HUES48 (cell line): ENCODE results near the gene OSBPL5.
"Not testable (repeated sequence)": the region's sequence is repeated elsewhere in the genome, so short reads cannot be mapped to it uniquely, and the experiment has no call there.

Experiments used
- H3K27ac ChIP-seq: one replicate; pipeline ENCODE4 v1.7.0; 2013; ENCODE audit warnings: low read depth, low read length, inconsistent platforms
- H3K27me3 ChIP-seq: 2 replicates; pipeline ENCODE4 v1.6.1; 2013; ENCODE audit warnings: mild to moderate bottlenecking, low read length; ENCODE audit not compliant: control insufficient read depth, insufficient read depth
- H3K36me3 ChIP-seq: 2 replicates; pipeline ENCODE4 v1.6.1; 2013; ENCODE audit warnings: low read length; ENCODE audit not compliant: control insufficient read depth, insufficient read depth
- H3K4me1 ChIP-seq: 2 replicates; pipeline ENCODE4 v1.6.1; 2013; ENCODE audit warnings: mild to moderate bottlenecking, low read length; ENCODE audit not compliant: control insufficient read depth, insufficient read depth
- H3K4me3 ChIP-seq: 2 replicates; pipeline ENCODE4 v1.5.1; 2013; ENCODE audit warnings: mild to moderate bottlenecking, low read depth, low read length
- H3K9ac ChIP-seq: 2 replicates; pipeline ENCODE4 v1.6.1; 2013; ENCODE audit warnings: mild to moderate bottlenecking, low read depth, low read length, moderate library complexity
- H3K9me3 ChIP-seq: 2 replicates; pipeline ENCODE4 v1.6.1; 2013; ENCODE audit warnings: low read length; ENCODE audit not compliant: control insufficient read depth, insufficient read depth

OSBPL5 gene

GRCh38 chr11:3176487-3176886 lies 11.4 kb upstream of the OSBPL5 start:
- Histone ChIP-seq H3K36me3 (no peaks in the 10 kb centered on the region), H3K4me1 (no peaks in the 10 kb centered on the region), H3K9me3 (no peaks in the 10 kb centered on the region; the same call in 1 of the 2 replicates), H3K4me3 (no peak overlapping the region), H3K27ac (no peak overlapping the region), H3K9ac (no peak overlapping the region), H3K27me3 (no peaks in the 10 kb centered on the region)

GRCh38 chr11:3175194-3175593 lies 10.1 kb upstream of the OSBPL5 start:
- no peaks in the 10 kb centered on the region; the same call in 1 of the 2 replicates for H3K9me3 ChIP-seq
- H3K27ac ChIP-seq, result no peak overlapping the region
- H3K4me1 ChIP-seq, result no peaks in the 10 kb centered on the region
- H3K4me3 ChIP-seq, result no peak overlapping the region
- no peak overlapping the region for H3K9ac ChIP-seq
- H3K36me3 ChIP-seq, result no peaks in the 10 kb centered on the region
- H3K27me3 ChIP-seq, result no peaks in the 10 kb centered on the region

- Histone ChIP-seq H3K4me3 (no peak overlapping the region), H3K4me1 (peaks cover 5% of the 10 kb centered on the region; the same call in 1 of the 2 replicates), H3K36me3 (no peaks in the 10 kb centered on the region), H3K9me3 (no peaks in the 10 kb centered on the region; the same call in 1 of the 2 replicates), H3K27me3 (no peaks in the 10 kb centered on the region; the same call in 1 of the 2 replicates), H3K27ac (no peak overlapping the region), H3K9ac (no peak overlapping the region)
Measured at GRCh38 chr11:3174387-3174786, 9.3 kb upstream of the OSBPL5 start.

- Histone ChIP-seq H3K9me3 (no peaks in the 10 kb centered on the region; the same call in 1 of the 2 replicates), H3K4me1 (peaks cover 8% of the 10 kb centered on the region; the same call in 1 of the 2 replicates), H3K4me3 (no peak overlapping the region), H3K36me3 (no peaks in the 10 kb centered on the region), H3K27ac (no peak overlapping the region), H3K9ac (no peak overlapping the region), H3K27me3 (no peaks in the 10 kb centered on the region; the same call in 1 of the 2 replicates)
Measured at GRCh38 chr11:3173795-3174194, 8.7 kb upstream of the OSBPL5 start.

- no peaks in the 10 kb centered on the region; the same call in 1 of the 2 replicates for H3K9me3 ChIP-seq
- peaks cover 6% of the 10 kb centered on the region; the same call in 1 of the 2 replicates for H3K27me3 ChIP-seq
- H3K36me3 ChIP-seq, result no peaks in the 10 kb centered on the region
- H3K27ac ChIP-seq, result no peak overlapping the region
- no peak overlapping the region for H3K4me3 ChIP-seq
- H3K4me1 ChIP-seq, result peaks cover 8% of the 10 kb centered on the region; the same call in 1 of the 2 replicates
- H3K9ac ChIP-seq, result no peak overlapping the region
Measured at GRCh38 chr11:3171931-3172560, 6.9 kb upstream of the OSBPL5 start.

GRCh38 chr11:3170756-3171650 lies 5.9 kb upstream of the OSBPL5 start:
- no peaks in the 10 kb centered on the region for H3K36me3 ChIP-seq
- H3K9me3 ChIP-seq, result no peaks in the 10 kb centered on the region
- H3K27ac ChIP-seq, result no peak overlapping the region
- H3K4me1 ChIP-seq, result peaks cover 8% of the 10 kb centered on the region; the same call in 1 of the 2 replicates
- no peak overlapping the region for H3K9ac ChIP-seq
- peaks cover 13% of the 10 kb centered on the region for H3K27me3 ChIP-seq
- no peak overlapping the region for H3K4me3 ChIP-seq

GRCh38 chr11:3170044-3170755 lies 5.1 kb upstream of the OSBPL5 start:
- no peak overlapping the region for H3K27ac ChIP-seq
- H3K9ac ChIP-seq, result no peak overlapping the region
- H3K4me1 ChIP-seq, result peaks cover 8% of the 10 kb centered on the region; the same call in 1 of the 2 replicates
- no peaks in the 10 kb centered on the region for H3K9me3 ChIP-seq
- H3K27me3 ChIP-seq, result peaks cover 21% of the 10 kb centered on the region
- no peaks in the 10 kb centered on the region for H3K36me3 ChIP-seq
- H3K4me3 ChIP-seq, result no peak overlapping the region

- no peaks in the 10 kb centered on the region for H3K9me3 ChIP-seq
- no peak overlapping the region for H3K27ac ChIP-seq
- no peaks in the 10 kb centered on the region for H3K36me3 ChIP-seq
- H3K4me3 ChIP-seq, result no peak overlapping the region; the same call in 1 of the 2 replicates
- peaks cover 8% of the 10 kb centered on the region; the same call in 1 of the 2 replicates for H3K4me1 ChIP-seq
- peaks cover 23% of the 10 kb centered on the region for H3K27me3 ChIP-seq
- no peak overlapping the region for H3K9ac ChIP-seq
Measured at GRCh38 chr11:3169255-3170043, 4.3 kb upstream of the OSBPL5 start.

GRCh38 chr11:3168742-3169254 lies 3.7 kb upstream of the OSBPL5 start:
- H3K4me1 ChIP-seq, result peaks cover 11% of the 10 kb centered on the region
- H3K4me3 ChIP-seq, H3K9ac ChIP-seq, H3K27ac ChIP-seq, H3K9me3 ChIP-seq, H3K36me3 ChIP-seq: not testable (repeated sequence)
- peaks cover 29% of the 10 kb centered on the region for H3K27me3 ChIP-seq
